Measurements from ENCODE around the gene MPPED1.

Gene MPPED1

GRCh38 chr22:43483669-43484068 is 71.9 kb downstream of the MPPED1 start:
- Histone ChIP-seq H2AFZ (ENCODE audit: low read depth, low read length) (no peak overlapping the region), H3K4me3 (ENCODE audit: low read depth in 1 of 2, low read length in 2 of 2) (no peak overlapping the region), H3K9ac (ENCODE audit: low read depth, low read length) (no peak overlapping the region), H3K79me2 (ENCODE audit: insufficient read depth, low read length) (no peaks in the 10 kb centered on the region), H3K27ac (ENCODE audit: low read length) (no peak overlapping the region), H3K9me3 (ENCODE audit: insufficient read depth, low read length, severe bottlenecking) (no peaks in the 10 kb centered on the region), H3K36me3 (ENCODE audit: insufficient read depth, low read length) (no peaks in the 10 kb centered on the region), H4K20me1 (ENCODE audit: insufficient read depth, low read length) (no peaks in the 10 kb centered on the region; the same call in 1 of the 2 replicates), H3K4me2 (ENCODE audit: insufficient read depth, low read length) (no peak overlapping the region), H3K27me3 (ENCODE audit: insufficient read depth, low read length, poor library complexity) (no peaks in the 10 kb centered on the region), H3K4me1 (ENCODE audit: insufficient read depth, low read length) (no peaks in the 10 kb centered on the region)
- TF ChIP-seq EZH2 (IDR thresholded peaks at IDR 0.05; ENCODE audit: borderline replicate concordance, low read depth, low read length, severe bottlenecking) = no peak
- TF ChIP-seq, protein P1, sequence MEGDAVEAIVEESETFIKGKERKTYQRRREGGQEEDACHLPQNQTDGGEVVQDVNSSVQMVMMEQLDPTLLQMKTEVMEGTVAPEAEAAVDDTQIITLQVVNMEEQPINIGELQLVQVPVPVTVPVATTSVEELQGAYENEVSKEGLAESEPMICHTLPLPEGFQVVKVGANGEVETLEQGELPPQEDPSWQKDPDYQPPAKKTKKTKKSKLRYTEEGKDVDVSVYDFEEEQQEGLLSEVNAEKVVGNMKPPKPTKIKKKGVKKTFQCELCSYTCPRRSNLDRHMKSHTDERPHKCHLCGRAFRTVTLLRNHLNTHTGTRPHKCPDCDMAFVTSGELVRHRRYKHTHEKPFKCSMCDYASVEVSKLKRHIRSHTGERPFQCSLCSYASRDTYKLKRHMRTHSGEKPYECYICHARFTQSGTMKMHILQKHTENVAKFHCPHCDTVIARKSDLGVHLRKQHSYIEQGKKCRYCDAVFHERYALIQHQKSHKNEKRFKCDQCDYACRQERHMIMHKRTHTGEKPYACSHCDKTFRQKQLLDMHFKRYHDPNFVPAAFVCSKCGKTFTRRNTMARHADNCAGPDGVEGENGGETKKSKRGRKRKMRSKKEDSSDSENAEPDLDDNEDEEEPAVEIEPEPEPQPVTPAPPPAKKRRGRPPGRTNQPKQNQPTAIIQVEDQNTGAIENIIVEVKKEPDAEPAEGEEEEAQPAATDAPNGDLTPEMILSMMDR (IDR thresholded peaks at IDR 0.05; ENCODE audit: borderline replicate concordance, extremely low read depth, low read length, poor library complexity, severe bottlenecking) = no peak
- no peak for ATAC-seq (ENCODE audit: insufficient read depth, low read depth)
- no peak for DNase-seq

DNA sequence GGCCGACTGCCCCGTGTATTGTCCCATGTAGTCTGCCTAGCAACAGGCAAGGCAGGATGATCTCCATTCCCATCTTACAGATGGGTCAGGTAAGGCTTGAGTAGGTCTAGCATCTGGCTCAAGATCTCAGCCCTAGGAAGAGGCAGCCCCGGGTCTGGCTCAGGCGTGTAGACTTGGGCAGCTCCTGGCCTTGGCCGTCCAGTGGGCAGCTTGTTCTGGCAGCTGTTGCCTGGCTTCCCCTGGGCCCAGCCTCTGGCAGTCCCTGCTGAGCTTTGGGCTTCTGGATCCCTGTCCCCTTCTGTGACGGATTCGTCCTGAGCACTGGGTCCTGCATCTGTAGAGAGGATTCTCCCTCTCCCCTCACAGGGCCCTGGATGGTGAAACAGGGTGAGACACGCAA is 72.4 kb downstream of the MPPED1 start:
- H3K4me1 ChIP-seq (ENCODE audit: insufficient read depth, low read length) = no peaks in the 10 kb centered on the region
- H3K9me3 ChIP-seq (ENCODE audit: insufficient read depth, low read length, severe bottlenecking) = no peaks in the 10 kb centered on the region
- no peak overlapping the region for H3K4me3 ChIP-seq (ENCODE audit: low read depth in 1 of 2, low read length in 2 of 2)
- no peak for ATAC-seq (ENCODE audit: insufficient read depth, low read depth)
- no peaks in the 10 kb centered on the region for H3K27me3 ChIP-seq (ENCODE audit: insufficient read depth, low read length, poor library complexity)
- H3K36me3 ChIP-seq (ENCODE audit: insufficient read depth, low read length) = no peaks in the 10 kb centered on the region
- H4K20me1 ChIP-seq (ENCODE audit: insufficient read depth, low read length) = no peaks in the 10 kb centered on the region; the same call in 1 of the 2 replicates
- TF ChIP-seq, protein P1 (IDR thresholded peaks at IDR 0.05; ENCODE audit: borderline replicate concordance, extremely low read depth, low read length, poor library complexity, severe bottlenecking) = no peak
- TF ChIP-seq EZH2 (IDR thresholded peaks at IDR 0.05; ENCODE audit: borderline replicate concordance, low read depth, low read length, severe bottlenecking) = no peak
- no peak for DNase-seq
- no peak overlapping the region for H3K4me2 ChIP-seq (ENCODE audit: insufficient read depth, low read length)
- no peak overlapping the region for H2AFZ ChIP-seq (ENCODE audit: low read depth, low read length)
- H3K27ac ChIP-seq (ENCODE audit: low read length) = no peak overlapping the region
- no peaks in the 10 kb centered on the region for H3K79me2 ChIP-seq (ENCODE audit: insufficient read depth, low read length)
- no peak overlapping the region for H3K9ac ChIP-seq (ENCODE audit: low read depth, low read length)

DNA sequence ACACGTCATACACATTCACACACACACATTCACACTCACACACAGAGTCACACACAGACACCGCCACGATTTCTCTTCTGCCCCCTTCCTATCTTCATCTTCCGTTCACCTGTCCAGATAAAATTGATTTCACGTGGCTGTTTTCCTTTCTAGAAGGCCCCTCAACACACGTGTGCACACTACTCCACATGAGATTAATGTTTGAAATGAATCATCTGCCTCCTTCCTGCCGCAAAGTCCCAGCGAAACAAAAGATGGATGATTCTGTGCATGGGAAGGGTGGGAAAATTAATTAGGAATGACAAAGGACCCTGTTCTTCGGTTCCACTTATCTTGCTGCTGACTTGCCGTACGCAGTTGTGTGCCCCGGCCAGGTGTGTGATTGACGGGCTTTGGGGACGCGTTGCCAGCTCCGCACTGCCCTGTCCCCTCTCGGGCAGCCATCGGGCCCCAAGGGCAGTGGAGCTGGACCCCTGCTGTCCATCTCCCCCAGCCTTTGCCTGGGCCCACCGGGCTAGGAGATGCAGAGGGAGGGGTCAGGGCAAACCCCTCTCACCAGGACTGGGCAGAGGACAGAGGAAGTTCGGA is 73.8 kb downstream of the MPPED1 start:
- Histone ChIP-seq H2AFZ (ENCODE audit: low read depth, low read length) (no peak overlapping the region), H3K36me3 (ENCODE audit: insufficient read depth, low read length) (no peaks in the 10 kb centered on the region), H3K27ac (ENCODE audit: low read length) (no peak overlapping the region), H3K4me3 (ENCODE audit: low read depth in 1 of 2, low read length in 2 of 2) (no peak overlapping the region), H3K4me2 (ENCODE audit: insufficient read depth, low read length) (no peak overlapping the region), H3K9me3 (ENCODE audit: insufficient read depth, low read length, severe bottlenecking) (no peaks in the 10 kb centered on the region), H3K27me3 (ENCODE audit: insufficient read depth, low read length, poor library complexity) (no peaks in the 10 kb centered on the region), H3K79me2 (ENCODE audit: insufficient read depth, low read length) (no peaks in the 10 kb centered on the region), H3K4me1 (ENCODE audit: insufficient read depth, low read length) (no peaks in the 10 kb centered on the region), H4K20me1 (ENCODE audit: insufficient read depth, low read length) (no peaks in the 10 kb centered on the region; the same call in 1 of the 2 replicates), H3K9ac (ENCODE audit: low read depth, low read length) (no peak overlapping the region)
- ATAC-seq (ENCODE audit: insufficient read depth, low read depth) = no peak
- DNase-seq = no peak
- TF ChIP-seq EZH2 (IDR thresholded peaks at IDR 0.05; ENCODE audit: borderline replicate concordance, low read depth, low read length, severe bottlenecking) = no peak
- TF ChIP-seq, protein P1 (IDR thresholded peaks at IDR 0.05; ENCODE audit: borderline replicate concordance, extremely low read depth, low read length, poor library complexity, severe bottlenecking) = no peak
